Effector memory CD8-positive, alpha-beta T cell (primary cell): ENCODE data around the gene GPC3.

Experiments
- ATAC-seq: fragments of 150-1000 bp; cut with Tn5 transposase; replicated peaks from 2 replicates; pipeline ENCODE4 v1.10.0; 2021; ENCODE audit warnings: mild to moderate bottlenecking, moderate library complexity
- DNase-seq, 3 experiments: peaks; one replicate each; pipeline ENCODE4 v3.0.0; 2021
- H3K27ac Mint-ChIP-seq, 2 donors: one replicate each; pipeline ENCODE4 v1.8.0; 2022; ENCODE audit warnings: mild to moderate bottlenecking in 2 of 2, mixed read lengths in 2 of 2, moderate library complexity in 2 of 2
- H3K27me3 Mint-ChIP-seq, 2 donors: one replicate each; pipeline ENCODE4 v1.8.0; 2022; ENCODE audit warnings: mixed read lengths in 2 of 2
- H3K36me3 Mint-ChIP-seq: one replicate; pipeline ENCODE4 v1.8.0; 2022; ENCODE audit warnings: mild to moderate bottlenecking, moderate library complexity, mixed read lengths; ENCODE audit not compliant: insufficient read depth
- H3K4me1 Mint-ChIP-seq, 2 donors: one replicate each; pipeline ENCODE4 v1.8.0; 2022; ENCODE audit warnings: low read depth in 2 of 2, mixed read lengths in 2 of 2
- H3K4me3 Mint-ChIP-seq, 2 donors: one replicate each; pipeline ENCODE4 v1.8.0; 2022; ENCODE audit warnings: mild to moderate bottlenecking in 2 of 2, mixed read lengths in 2 of 2, moderate library complexity in 2 of 2
- H3K9me3 Mint-ChIP-seq, 2 donors: one replicate each; pipeline ENCODE4 v1.8.0; 2022; ENCODE audit warnings: mixed read lengths in 2 of 2

Gene GPC3

GRCh38 chrX:133697656-133698055, 287.7 kb downstream of the GPC3 start:
- H3K4me3 Mint-ChIP-seq = no peak overlapping the region
- ATAC-seq = no peak
- H3K9me3 Mint-ChIP-seq = no peaks in the 10 kb centered on the region
- no peak overlapping the region for H3K27ac Mint-ChIP-seq
- no peak for DNase-seq
- H3K27me3 Mint-ChIP-seq = peaks cover 0 to 10% of the 10 kb centered on the region in 2 donors
- H3K4me1 Mint-ChIP-seq = no peaks in the 10 kb centered on the region
- no peaks in the 10 kb centered on the region for H3K36me3 Mint-ChIP-seq

GRCh38 chrX:133689997-133690599, 295.3 kb downstream of the GPC3 start:
- no peak for ATAC-seq
- Mint-ChIP-seq H3K9me3 (no peaks in the 10 kb centered on the region), H3K27me3 (no peaks in the 10 kb centered on the region), H3K27ac (no peak overlapping the region), H3K4me3 (no peak overlapping the region), H3K36me3 (no peaks in the 10 kb centered on the region), H3K4me1 (no peaks in the 10 kb centered on the region)
- DNase-seq = no peak

GRCh38 chrX:133685822-133686221, 299.6 kb downstream of the GPC3 start:
- Mint-ChIP-seq H3K36me3 (no peaks in the 10 kb centered on the region), H3K27ac (no peak overlapping the region), H3K9me3 (no peaks in the 10 kb centered on the region), H3K4me1 (no peaks in the 10 kb centered on the region), H3K27me3 (no peaks in the 10 kb centered on the region), H3K4me3 (no peak overlapping the region)
- ATAC-seq (no peak), DNase-seq (no peak)

- Mint-ChIP-seq H3K9me3 (no peaks in the 10 kb centered on the region), H3K27me3 (no peaks in the 10 kb centered on the region), H3K4me1 (no peaks in the 10 kb centered on the region), H3K27ac (no peak overlapping the region), H3K4me3 (no peak overlapping the region), H3K36me3 (no peaks in the 10 kb centered on the region)
- DNase-seq (no peak), ATAC-seq (no peak)
Observed at GRCh38 chrX:133681897-133682296, 303.5 kb downstream of the GPC3 start.

GRCh38 chrX:133681421-133681820, 304.0 kb downstream of the GPC3 start:
- ATAC-seq (no peak), DNase-seq (no peak)
- Mint-ChIP-seq H3K9me3 (no peaks in the 10 kb centered on the region), H3K4me3 (no peak overlapping the region), H3K27me3 (no peaks in the 10 kb centered on the region), H3K36me3 (no peaks in the 10 kb centered on the region), H3K27ac (no peak overlapping the region), H3K4me1 (no peaks in the 10 kb centered on the region)

DNA sequence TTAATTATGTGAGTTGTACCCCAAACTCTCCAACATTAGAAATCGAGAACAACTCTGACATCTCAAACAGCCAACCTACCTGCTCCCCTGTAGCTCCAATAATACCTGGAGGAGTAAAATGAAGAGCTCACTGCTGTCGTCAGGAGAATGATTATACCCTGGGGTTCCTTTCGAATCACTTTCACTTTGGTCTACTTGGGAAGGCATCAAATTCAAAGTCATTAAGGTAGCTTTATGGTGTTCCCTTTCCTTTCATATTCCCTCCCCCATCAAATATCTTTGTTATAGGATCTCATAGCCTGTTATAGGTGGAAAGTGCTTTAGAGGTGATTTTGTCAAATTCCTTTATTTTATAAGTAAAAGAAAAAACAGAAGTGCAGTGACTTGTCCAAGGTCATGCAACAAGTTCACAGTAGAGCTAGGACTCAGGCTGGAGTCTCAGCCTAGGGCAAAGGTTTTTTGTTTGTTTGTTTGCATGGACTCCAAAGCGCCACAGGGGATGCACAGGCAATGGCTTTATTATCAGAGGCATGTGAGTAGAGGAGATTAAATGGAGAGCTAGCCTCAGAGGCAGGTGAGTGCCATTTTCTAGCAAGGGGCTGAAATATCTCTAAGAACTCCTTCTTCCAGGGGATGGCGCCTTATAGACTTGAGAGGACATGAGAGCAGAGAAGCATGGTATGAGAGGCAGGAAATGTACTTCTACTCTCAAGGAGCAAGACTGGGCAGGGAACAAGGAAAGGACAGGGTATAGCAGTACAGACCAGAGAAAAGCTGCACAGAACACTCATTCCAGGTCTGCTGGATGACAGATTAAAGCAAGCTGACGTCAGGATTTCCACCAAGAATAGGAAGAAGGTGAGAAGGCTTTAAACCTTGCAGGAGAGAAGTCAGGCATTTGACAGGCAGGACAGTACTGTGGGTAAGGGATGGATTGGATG, 308.0 kb downstream of the GPC3 start:
- Mint-ChIP-seq H3K9me3 (no peaks in the 10 kb centered on the region), H3K4me3 (no peak overlapping the region), H3K27ac (no peak overlapping the region), H3K36me3 (no peaks in the 10 kb centered on the region), H3K4me1 (no peaks in the 10 kb centered on the region), H3K27me3 (no peaks in the 10 kb centered on the region)
- ATAC-seq = no peak
- no peak for DNase-seq

DNA sequence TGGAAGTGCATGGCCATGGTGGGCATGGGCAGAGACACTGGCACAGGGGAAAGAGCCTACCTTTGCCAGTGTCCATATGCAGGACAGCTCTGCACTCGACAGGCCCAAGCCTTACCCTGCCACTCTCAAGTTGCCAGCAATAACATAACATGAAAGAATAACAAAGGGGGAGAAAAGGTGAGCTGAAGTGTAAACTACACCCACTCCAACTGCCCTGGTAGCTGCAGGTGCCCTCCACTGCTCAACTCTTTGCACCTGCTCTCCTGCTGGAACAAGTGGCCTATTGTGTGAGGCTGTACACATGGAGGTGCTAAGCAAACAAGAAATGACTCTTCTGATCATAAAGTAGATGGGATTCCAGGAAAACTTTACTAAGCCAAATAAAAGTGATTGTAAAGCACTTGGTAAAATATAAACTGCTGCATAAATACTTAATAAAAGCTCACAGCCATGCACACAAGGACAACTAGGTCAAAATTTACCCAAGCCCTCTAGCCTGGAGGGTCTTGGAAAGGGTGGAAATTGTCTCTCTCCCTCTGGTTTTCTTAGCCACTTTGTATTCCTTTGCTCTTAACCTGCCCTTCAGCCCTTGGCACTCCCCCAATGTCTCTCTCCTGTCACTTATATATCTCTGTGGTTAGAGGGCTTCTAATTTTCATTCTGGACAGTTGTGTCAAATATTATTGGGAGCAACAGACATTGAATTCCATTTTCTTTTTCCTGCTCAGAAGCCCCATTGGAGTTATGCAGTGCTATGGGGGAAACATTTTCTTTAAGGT, 308.9 kb downstream of the GPC3 start:
- Mint-ChIP-seq H3K4me3 (no peak overlapping the region), H3K4me1 (no peaks in the 10 kb centered on the region), H3K27ac (no peak overlapping the region), H3K27me3 (no peaks in the 10 kb centered on the region), H3K36me3 (no peaks in the 10 kb centered on the region), H3K9me3 (no peaks in the 10 kb centered on the region)
- no peak for ATAC-seq
- DNase-seq = no peak

- Mint-ChIP-seq H3K9me3 (no peaks in the 10 kb centered on the region), H3K4me1 (no peaks in the 10 kb centered on the region), H3K27ac (no peak overlapping the region), H3K36me3 (no peaks in the 10 kb centered on the region), H3K27me3 (no peaks in the 10 kb centered on the region), H3K4me3 (no peak overlapping the region)
- ATAC-seq (no peak), DNase-seq (no peak)
Observed at GRCh38 chrX:133674726-133675470, 310.5 kb downstream of the GPC3 start.

DNA sequence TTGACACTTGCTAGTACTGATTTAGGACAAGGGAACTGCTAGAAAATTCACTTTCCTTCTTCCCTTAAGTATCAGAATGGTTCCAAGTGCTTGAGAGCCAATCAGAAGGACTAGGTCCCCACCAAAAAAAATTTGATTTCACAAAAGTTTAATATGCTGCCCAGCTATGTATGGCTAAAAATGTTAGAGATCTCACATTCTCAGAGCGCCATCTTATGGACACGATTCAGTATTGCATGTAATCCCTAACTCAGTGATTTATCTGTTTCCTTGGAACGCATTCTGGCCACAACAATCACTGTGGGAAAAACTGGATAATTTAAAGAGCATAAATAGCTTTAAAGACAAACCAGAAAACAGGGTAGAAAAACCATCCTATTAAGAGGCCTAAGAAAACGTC, 315.0 kb downstream of the GPC3 start:
- H3K4me1 Mint-ChIP-seq = no peaks in the 10 kb centered on the region
- no peaks in the 10 kb centered on the region for H3K27me3 Mint-ChIP-seq
- no peaks in the 10 kb centered on the region for H3K36me3 Mint-ChIP-seq
- DNase-seq (no peak), ATAC-seq (no peak)
- no peak overlapping the region for H3K4me3 Mint-ChIP-seq
- H3K9me3 Mint-ChIP-seq = no peaks in the 10 kb centered on the region
- H3K27ac Mint-ChIP-seq = no peak overlapping the region

DNA sequence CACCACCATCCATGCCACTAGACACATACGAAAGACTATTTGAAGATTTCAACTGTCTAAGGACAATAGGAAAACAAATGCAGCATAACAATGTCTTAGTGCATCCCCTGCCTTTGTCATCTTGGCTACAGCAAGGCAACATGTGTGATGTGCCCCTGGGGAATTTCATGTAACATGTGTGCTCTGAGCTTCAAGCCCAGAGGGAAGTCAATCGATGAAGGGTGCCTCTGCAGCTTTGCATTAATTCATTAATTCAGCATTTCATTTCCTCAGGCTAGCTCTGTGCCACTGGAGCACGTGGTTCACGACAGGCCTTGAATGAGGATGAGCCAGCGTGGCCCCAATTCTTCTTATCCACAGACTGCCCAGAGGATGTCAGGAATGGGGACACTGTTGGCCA, 316.2 kb downstream of the GPC3 start:
- no peaks in the 10 kb centered on the region for H3K36me3 Mint-ChIP-seq
- DNase-seq = no peak
- no peak for ATAC-seq
- no peak overlapping the region for H3K27ac Mint-ChIP-seq
- H3K4me1 Mint-ChIP-seq = no peaks in the 10 kb centered on the region
- H3K27me3 Mint-ChIP-seq = no peaks in the 10 kb centered on the region
- no peaks in the 10 kb centered on the region for H3K9me3 Mint-ChIP-seq
- H3K4me3 Mint-ChIP-seq = no peak overlapping the region

- ATAC-seq = no peak
- Mint-ChIP-seq H3K4me3 (no peak overlapping the region), H3K4me1 (no peaks in the 10 kb centered on the region), H3K27ac (no peak overlapping the region), H3K9me3 (no peaks in the 10 kb centered on the region), H3K36me3 (no peaks in the 10 kb centered on the region), H3K27me3 (no peaks in the 10 kb centered on the region)
- DNase-seq = no peak
Observed at GRCh38 chrX:133668225-133668931, 317.0 kb downstream of the GPC3 start.

GRCh38 chrX:133666256-133666655, 319.1 kb downstream of the GPC3 start:
- Mint-ChIP-seq H3K27ac (no peak overlapping the region), H3K4me3 (no peak overlapping the region), H3K4me1 (no peaks in the 10 kb centered on the region), H3K36me3 (no peaks in the 10 kb centered on the region), H3K9me3 (peaks cover 0 to 1% of the 10 kb centered on the region in 2 donors), H3K27me3 (no peaks in the 10 kb centered on the region)
- ATAC-seq (no peak), DNase-seq (no peak)
